Transverse colon (tissue), 4 donors: ENCODE data around the gene GRIN2C. TPM values are rescaled to one million over a fixed set of nuclear protein-coding genes. Genes with fewer than 3 reads are reported as not detected.

ENCODE experiments used
- DNase-seq: peaks from one replicate; pipeline ENCODE4 v3.0.0-alpha.2; 2019
- H3K27ac ChIP-seq, 4 donors: fragments of 200-600 bp; sonication (generic); 2 replicates each; pipeline ENCODE4 v1.5.1; 2016 to 2018; ENCODE audit warnings: inconsistent platforms in 4 of 4
- H3K27me3 ChIP-seq: fragments of 200-600 bp; sonication (generic); 2 replicates; pipeline ENCODE4 v1.5.1; 2017; ENCODE audit warnings: inconsistent platforms
- H3K36me3 ChIP-seq, 4 donors: fragments of 200-600 bp; sonication (generic); 2 replicates each; pipeline ENCODE4 v1.5.1; 2017 to 2019; ENCODE audit warnings: inconsistent platforms in 4 of 4
- H3K4me1 ChIP-seq, 4 donors: fragments of 200-600 bp; sonication (generic); 2 replicates each; pipeline ENCODE4 v1.5.1; 2017 to 2020; ENCODE audit warnings: inconsistent platforms in 4 of 4
- H3K4me3 ChIP-seq, 4 donors: fragments of 200-600 bp; sonication (generic); 1 replicate in 1 of 4; 2 replicates in 3 of 4; pipeline versions ENCODE4 v1.5.1 to v1.6.1; 2017 to 2019; ENCODE audit warnings: inconsistent platforms in 4 of 4
- H3K9me3 ChIP-seq, 2 donors: fragments of 200-600 bp; sonication (generic); 2 replicates each; pipeline ENCODE4 v1.5.1; 2017 to 2019; ENCODE audit warnings: inconsistent platforms in 2 of 2
- EP300 ChIP-seq: sonication (generic); formaldehyde crosslinking; IDR thresholded peaks from one replicate; pipeline ENCODE4 v1.6.1; 2017; ENCODE audit warnings: antibody characterized with exemption, low read depth
- POLR2A ChIP-seq: fragments of 450-650 bp; IDR thresholded peaks from one replicate; pipeline ENCODE4 v1.6.1; 2016; ENCODE audit warnings: antibody characterized with exemption, mild to moderate bottlenecking, moderate library complexity
- POLR2AphosphoS5 ChIP-seq, 3 donors: sonication (generic); formaldehyde crosslinking; IDR thresholded peaks; one replicate each; pipeline ENCODE4 v1.6.1; 2016; ENCODE audit warnings: antibody characterized with exemption in 3 of 3
- WGBS, 2 donors: methylation state at CpG; one replicate each; pipeline ENCODE4 v1.1.5; 2018; ENCODE audit warnings: low coverage in 1 of 2; 5-methylcytosine and 5-hydroxymethylcytosine counted together
- in situ Hi-C, 4 donors: fragments of 200-750 bp; cut with MboI; loops; one replicate each; pipeline versions ENCODE4 v1.15.0 to v1.15.1; 2017; ENCODE audit warnings: low sequenced_read_pairs in 3 of 4, low pct_ligation_motif_present in 1 of 4, low pct_unique_long_range_greater_than_20kb in 1 of 4
- intact Hi-C: fragments of 100-400 bp; cut with DNase I; formaldehyde crosslinking; loops from one replicate; pipeline ENCODE4 v1.15.1; 2023; ENCODE audit warnings: low total_unique reads
- total RNA-seq, 4 donors: library from RNA; depleted of rRNA; stranded (reverse); fragments of >200 nt; gene quantifications; one replicate each; pipeline ENCODE4 v1.1.0, GENCODE V29; 2016
- TF ChIP-seq, protein P1 (sequence below), 5 experiments: fragments of 200-600 bp in 3 of 5; fragments of 450-650 bp in 2 of 5; sonication (generic) in 3 of 5; IDR thresholded peaks; 1 replicate in 2 of 5; 2 replicates in 3 of 5; pipeline ENCODE4 v1.5.1; 2016 to 2017; ENCODE audit warnings: antibody characterized with exemption in 5 of 5, inconsistent platforms in 3 of 5, mild to moderate bottlenecking in 2 of 5, moderate library complexity in 1 of 5

The GRIN2C gene
- total RNA-seq, 4 donors from 2014 or later: 0.27 to 0.40 TPM; not detected in 2

- H3K4me1 ChIP-seq: peaks cover 10 to 19% (median 16%) of the 10 kb centered on the region in 4 donors
- H3K4me3 ChIP-seq: peak overlapping the region in 2 of 4 donors; percentile 37 to 50
Observed at GRCh38 chr17:74842146-74842598, 17.5 kb downstream of the GRIN2C start.

GRCh38 chr17:74840989-74841666, 18.6 kb downstream of the GRIN2C start:
- in situ Hi-C loops (no loop called here), intact Hi-C loops (no loop called here)
- WGBS, 2 donors: 47 to 70% methylated on average over 6 to 13 of the region's 13 CpGs
- no peaks in the 10 kb centered on the region for H3K9me3 ChIP-seq
- no peak overlapping the region for H3K4me3 ChIP-seq
- peaks cover 10 to 19% (median 16%) of the 10 kb centered on the region in 4 donors for H3K4me1 ChIP-seq
- peaks cover 12% of the 10 kb centered on the region for H3K27me3 ChIP-seq
- DNase-seq: peak; percentile 30
- peak overlapping the region in 1 of 4 donors; percentile 46 for H3K27ac ChIP-seq
- no peaks in the 10 kb centered on the region for H3K36me3 ChIP-seq
- TF ChIP-seq POLR2AphosphoS5 (IDR thresholded peaks at IDR 0.05): no peak
- TF ChIP-seq, protein P1, sequence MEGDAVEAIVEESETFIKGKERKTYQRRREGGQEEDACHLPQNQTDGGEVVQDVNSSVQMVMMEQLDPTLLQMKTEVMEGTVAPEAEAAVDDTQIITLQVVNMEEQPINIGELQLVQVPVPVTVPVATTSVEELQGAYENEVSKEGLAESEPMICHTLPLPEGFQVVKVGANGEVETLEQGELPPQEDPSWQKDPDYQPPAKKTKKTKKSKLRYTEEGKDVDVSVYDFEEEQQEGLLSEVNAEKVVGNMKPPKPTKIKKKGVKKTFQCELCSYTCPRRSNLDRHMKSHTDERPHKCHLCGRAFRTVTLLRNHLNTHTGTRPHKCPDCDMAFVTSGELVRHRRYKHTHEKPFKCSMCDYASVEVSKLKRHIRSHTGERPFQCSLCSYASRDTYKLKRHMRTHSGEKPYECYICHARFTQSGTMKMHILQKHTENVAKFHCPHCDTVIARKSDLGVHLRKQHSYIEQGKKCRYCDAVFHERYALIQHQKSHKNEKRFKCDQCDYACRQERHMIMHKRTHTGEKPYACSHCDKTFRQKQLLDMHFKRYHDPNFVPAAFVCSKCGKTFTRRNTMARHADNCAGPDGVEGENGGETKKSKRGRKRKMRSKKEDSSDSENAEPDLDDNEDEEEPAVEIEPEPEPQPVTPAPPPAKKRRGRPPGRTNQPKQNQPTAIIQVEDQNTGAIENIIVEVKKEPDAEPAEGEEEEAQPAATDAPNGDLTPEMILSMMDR (IDR thresholded peaks at IDR 0.05): no peak
- no peak for TF ChIP-seq POLR2A
- TF ChIP-seq EP300: no peak

More at GRCh38 chr17:74842146-74842598, 17.5 kb downstream of the GRIN2C start:
- Histone ChIP-seq H3K36me3 (no peaks in the 10 kb centered on the region), H3K9me3 (no peaks in the 10 kb centered on the region), H3K27ac (no peak overlapping the region), H3K27me3 (peaks cover 12% of the 10 kb centered on the region)
- no peak for DNase-seq
- no peak for TF ChIP-seq POLR2AphosphoS5 (IDR thresholded peaks at IDR 0.05)
- TF ChIP-seq, protein P1 (IDR thresholded peaks at IDR 0.05): no peak
- TF ChIP-seq POLR2A: no peak
- no peak for TF ChIP-seq EP300
- WGBS, 2 donors: 62% methylated on average over 7 of the region's 8 CpGs; no CpG with 5 or more reads in 1 of the 2 donors
- intact Hi-C loops (no loop called here), in situ Hi-C loops (no loop called here)

DNA sequence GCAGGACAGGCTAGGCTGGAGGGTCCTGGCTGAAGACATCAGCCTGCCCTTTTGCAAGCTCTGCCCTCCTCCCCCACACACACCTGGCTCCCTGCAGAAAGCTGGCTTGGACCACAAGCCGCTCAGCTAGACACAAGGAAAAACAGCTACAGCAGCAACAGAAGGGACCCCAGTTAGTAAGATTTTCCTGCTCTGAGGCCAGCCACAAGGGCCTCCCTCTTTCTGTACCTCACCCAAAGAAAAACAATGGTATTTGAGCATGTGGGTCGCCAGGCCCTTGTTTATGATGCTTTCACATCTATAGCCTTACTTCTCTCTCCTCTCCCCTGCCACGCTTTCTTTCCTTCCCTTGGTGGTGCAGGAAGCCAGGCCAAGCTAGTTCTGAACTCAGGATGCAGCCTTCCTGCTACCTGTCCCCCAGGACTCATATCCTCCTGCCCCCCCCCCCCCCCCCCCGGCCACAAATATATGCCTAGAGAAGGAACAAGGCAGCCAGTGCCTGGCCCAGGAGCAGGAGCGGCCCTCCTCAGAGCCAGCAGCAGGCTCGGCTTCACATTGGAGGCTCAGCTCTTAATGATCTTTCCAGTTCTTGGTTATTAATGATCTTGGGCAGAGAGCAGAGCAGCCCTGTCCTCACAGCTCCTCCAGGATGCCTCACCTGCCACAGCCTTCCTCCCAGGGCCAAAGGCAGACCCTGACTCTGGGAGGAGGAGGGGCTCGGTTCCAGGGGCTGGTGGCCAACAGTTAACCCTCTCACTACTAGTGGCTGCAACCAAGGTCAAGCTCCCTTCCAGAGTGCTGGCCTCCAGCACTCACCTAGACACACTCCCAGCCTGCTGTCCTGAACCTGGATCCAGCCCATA, 19.5 kb downstream of the GRIN2C start:
- in situ Hi-C loops: no loop called here
- H3K27me3 ChIP-seq: peaks cover 12% of the 10 kb centered on the region
- no peak overlapping the region for H3K4me3 ChIP-seq
- H3K4me1 ChIP-seq: peaks cover 10 to 19% (median 16%) of the 10 kb centered on the region in 4 donors
- TF ChIP-seq EP300 (no peak), POLR2A (no peak), POLR2AphosphoS5 (IDR thresholded peaks at IDR 0.05) (no peak)
- TF ChIP-seq, protein P1 (IDR thresholded peaks at IDR 0.05): no peak
- H3K27ac ChIP-seq: peak overlapping the region in 1 of 4 donors; percentile 46
- H3K36me3 ChIP-seq: no peaks in the 10 kb centered on the region
- no peaks in the 10 kb centered on the region for H3K9me3 ChIP-seq
- DNase-seq: no peak
- 65% methylated on average over 6 of the region's 7 CpGs; no CpG with 5 or more reads in 1 of the 2 donors for WGBS, 2 donors
- intact Hi-C loops: no loop called here

DNA sequence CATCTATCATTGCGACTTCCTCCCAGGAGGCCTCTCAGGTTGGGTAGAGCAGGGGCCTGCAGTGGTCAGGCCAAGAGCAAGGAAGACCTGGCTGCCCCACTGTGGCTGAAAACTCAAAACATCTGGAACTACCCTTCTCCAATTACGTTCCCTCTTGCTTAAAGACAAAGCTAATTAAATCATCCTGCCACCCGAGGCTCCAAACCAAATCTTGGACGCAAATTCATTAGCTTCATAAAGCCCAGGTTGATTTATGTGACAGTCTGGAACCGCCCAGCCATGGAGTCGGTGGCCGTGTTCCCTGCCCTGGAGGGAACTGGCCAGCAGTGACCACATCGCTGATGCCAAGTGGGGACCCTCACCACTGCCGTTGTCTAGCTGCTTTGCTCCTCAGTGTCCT, 21.4 kb downstream of the GRIN2C start:
- no peaks in the 10 kb centered on the region for H3K36me3 ChIP-seq
- H3K4me3 ChIP-seq: no peak overlapping the region
- no peak for TF ChIP-seq POLR2A
- TF ChIP-seq, protein P1 (IDR thresholded peaks at IDR 0.05): no peak
- no peak for TF ChIP-seq EP300
- no peak for TF ChIP-seq POLR2AphosphoS5 (IDR thresholded peaks at IDR 0.05)
- H3K27me3 ChIP-seq: peaks cover 8% of the 10 kb centered on the region
- in situ Hi-C loops (no loop called here), intact Hi-C loops (no loop called here)
- H3K9me3 ChIP-seq: no peaks in the 10 kb centered on the region
- peaks cover 10 to 19% (median 16%) of the 10 kb centered on the region in 4 donors for H3K4me1 ChIP-seq
- DNase-seq: no peak
- H3K27ac ChIP-seq: no peak overlapping the region
- WGBS, 2 donors: 85% methylated on average over 9 of the region's 9 CpGs; no CpG with 5 or more reads in 1 of the 2 donors
